Measurements from ENCODE around the gene IL23R. TPM values are rescaled to one million over a fixed set of nuclear protein-coding genes. Genes with fewer than 3 reads are reported as not detected.

IL23R gene
- total RNA-seq, 2 donors from 2014 or later, result 1.2 to 1.3 TPM

DNA sequence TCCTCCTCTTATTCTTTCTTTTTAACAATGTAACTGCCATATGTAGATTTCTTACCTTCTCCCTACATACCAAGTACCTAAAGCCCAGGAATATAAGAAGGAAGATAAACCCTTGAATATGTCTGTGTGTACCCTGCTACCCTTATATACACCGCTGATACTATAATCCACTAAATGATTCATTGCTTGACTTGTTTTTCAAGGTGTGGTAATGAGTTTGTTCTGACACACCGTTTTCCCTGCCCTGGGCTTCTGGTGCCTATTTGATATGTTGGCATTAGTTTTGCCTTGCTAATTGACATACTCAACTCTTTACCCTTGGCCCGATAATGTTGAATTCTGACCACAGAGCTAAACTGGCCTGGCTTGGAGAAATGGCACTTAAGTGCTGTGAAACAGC lies 64.3 kb downstream of the IL23R start:
- intact Hi-C loops (cut with DNase I), result no loop called here
- DNase-seq, result no peak

DNA sequence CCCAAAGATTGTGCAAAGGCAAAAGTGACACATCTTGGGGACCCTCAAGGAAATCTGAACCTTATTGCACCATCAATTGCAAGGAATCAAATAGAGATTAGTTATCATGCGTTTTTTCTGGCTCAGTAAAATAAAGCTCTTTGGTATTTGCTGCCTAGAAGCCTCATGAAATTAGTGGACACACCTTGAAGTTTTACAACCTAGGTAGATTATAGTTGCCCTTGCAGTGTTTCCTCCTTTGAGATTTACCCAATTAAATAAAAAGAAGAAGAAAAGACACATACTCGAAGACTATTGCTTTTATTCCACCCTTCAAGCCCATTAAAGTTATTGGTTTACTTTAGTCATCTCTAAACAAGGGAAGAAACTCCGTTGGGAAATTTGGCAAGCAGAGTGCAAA lies 70.0 kb downstream of the IL23R start:
- TF ChIP-seq, protein P1, sequence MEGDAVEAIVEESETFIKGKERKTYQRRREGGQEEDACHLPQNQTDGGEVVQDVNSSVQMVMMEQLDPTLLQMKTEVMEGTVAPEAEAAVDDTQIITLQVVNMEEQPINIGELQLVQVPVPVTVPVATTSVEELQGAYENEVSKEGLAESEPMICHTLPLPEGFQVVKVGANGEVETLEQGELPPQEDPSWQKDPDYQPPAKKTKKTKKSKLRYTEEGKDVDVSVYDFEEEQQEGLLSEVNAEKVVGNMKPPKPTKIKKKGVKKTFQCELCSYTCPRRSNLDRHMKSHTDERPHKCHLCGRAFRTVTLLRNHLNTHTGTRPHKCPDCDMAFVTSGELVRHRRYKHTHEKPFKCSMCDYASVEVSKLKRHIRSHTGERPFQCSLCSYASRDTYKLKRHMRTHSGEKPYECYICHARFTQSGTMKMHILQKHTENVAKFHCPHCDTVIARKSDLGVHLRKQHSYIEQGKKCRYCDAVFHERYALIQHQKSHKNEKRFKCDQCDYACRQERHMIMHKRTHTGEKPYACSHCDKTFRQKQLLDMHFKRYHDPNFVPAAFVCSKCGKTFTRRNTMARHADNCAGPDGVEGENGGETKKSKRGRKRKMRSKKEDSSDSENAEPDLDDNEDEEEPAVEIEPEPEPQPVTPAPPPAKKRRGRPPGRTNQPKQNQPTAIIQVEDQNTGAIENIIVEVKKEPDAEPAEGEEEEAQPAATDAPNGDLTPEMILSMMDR (IDR thresholded peaks at IDR 0.05), result no peak
- H3K36me3 ChIP-seq, result no peaks in the 10 kb centered on the region
- no peak for DNase-seq
- no peaks in the 10 kb centered on the region for H3K4me1 ChIP-seq
- no peaks in the 10 kb centered on the region for H3K9me3 ChIP-seq
- no peak overlapping the region for H3K4me3 ChIP-seq
- no peaks in the 10 kb centered on the region for H3K27me3 ChIP-seq
- no peak overlapping the region for H3K9ac ChIP-seq (ENCODE audit: low read depth in 2 of 2, low read length in 2 of 2)
- intact Hi-C loops (cut with DNase I), result no loop called here
- H3K27ac ChIP-seq, result no peak overlapping the region

More for the DNA sequence above, 64.3 kb downstream of the IL23R start:
- TF ChIP-seq, protein P1 (IDR thresholded peaks at IDR 0.05), result no peak
- Histone ChIP-seq H3K4me1 (no peaks in the 10 kb centered on the region), H3K27ac (no peak overlapping the region), H3K36me3 (no peaks in the 10 kb centered on the region), H3K4me3 (no peak overlapping the region), H3K27me3 (no peaks in the 10 kb centered on the region), H3K9me3 (no peaks in the 10 kb centered on the region), H3K9ac (ENCODE audit: low read depth in 2 of 2, low read length in 2 of 2) (no peak overlapping the region)

DNA sequence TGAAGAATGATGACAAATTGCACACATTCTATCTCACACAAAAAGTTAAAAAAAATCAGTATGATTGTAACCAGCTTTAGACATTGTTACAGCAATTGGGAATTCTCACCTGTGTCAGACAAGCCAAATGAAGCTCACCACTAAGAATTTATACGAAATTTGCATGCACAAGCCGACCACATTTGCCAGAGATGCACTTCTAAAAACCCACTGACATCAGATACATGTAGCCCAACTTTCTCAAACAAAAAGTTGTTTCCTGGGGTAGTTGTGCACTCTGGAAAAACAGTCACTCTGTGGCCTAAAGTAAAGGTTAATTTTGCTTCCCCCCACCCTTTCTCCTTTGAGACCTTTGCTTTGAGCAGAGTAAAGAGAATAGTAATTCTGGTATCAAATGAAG lies 73.5 kb downstream of the IL23R start:
- H3K4me1 ChIP-seq, result no peaks in the 10 kb centered on the region
- no peaks in the 10 kb centered on the region for H3K27me3 ChIP-seq
- H3K27ac ChIP-seq, result no peak overlapping the region
- TF ChIP-seq, protein P1 (IDR thresholded peaks at IDR 0.05), result no peak
- H3K4me3 ChIP-seq, result no peak overlapping the region
- H3K9me3 ChIP-seq, result no peaks in the 10 kb centered on the region
- H3K36me3 ChIP-seq, result no peaks in the 10 kb centered on the region
- no peak overlapping the region for H3K9ac ChIP-seq (ENCODE audit: low read depth in 2 of 2, low read length in 2 of 2)
- no peak for DNase-seq
- intact Hi-C loops (cut with DNase I), result no loop called here

DNA sequence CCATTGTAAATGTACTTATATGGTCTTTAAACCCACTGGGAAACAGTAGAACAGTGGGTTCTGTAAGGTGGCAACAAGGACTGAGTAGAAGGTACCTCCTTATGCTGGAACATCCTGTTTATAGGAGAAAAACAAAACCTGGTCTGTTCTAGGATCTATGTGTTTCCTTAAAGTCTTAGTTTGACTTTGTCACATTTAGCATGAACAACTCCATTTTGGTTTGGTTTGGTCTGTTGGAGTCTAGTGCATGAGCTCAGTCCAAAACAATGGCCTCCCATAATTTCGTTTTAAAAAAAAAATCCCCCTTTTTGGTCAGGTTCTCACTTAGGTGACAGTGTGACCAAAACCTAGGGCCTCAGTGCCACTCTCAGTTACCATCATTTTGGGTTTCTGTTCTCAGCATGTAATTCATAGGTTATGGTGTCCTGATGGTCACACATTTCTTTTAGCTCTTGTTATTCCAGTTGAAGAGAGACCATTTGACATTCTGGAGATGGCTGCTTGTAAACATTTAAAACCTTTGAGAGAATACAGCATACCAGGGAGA lies 75.0 kb downstream of the IL23R start:
- no peaks in the 10 kb centered on the region for H3K4me1 ChIP-seq
- no peak overlapping the region for H3K4me3 ChIP-seq
- no peaks in the 10 kb centered on the region for H3K36me3 ChIP-seq
- TF ChIP-seq, protein P1 (IDR thresholded peaks at IDR 0.05), result no peak
- H3K27ac ChIP-seq, result no peak overlapping the region
- DNase-seq, result no peak
- no peaks in the 10 kb centered on the region for H3K9me3 ChIP-seq
- H3K9ac ChIP-seq (ENCODE audit: low read depth in 2 of 2, low read length in 2 of 2), result no peak overlapping the region
- intact Hi-C loops (cut with DNase I), result no loop called here
- no peaks in the 10 kb centered on the region for H3K27me3 ChIP-seq

DNA sequence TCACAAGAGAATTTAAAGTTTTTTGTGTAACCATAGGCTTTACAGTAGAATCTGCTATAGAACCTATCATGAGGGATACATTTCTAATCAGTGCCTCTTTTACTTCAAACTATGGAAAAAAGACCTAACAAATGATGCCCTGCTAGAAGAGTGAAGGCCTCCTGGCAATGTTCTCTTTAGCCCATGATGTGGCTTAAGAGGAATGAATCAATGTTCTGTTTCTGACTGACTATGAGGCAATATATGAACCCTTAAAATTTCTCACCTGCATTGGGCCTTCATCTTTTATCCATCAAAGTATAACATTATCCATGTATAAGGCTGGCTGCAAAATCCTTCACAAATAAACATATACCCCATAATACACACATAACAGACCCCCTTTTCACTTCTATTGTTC lies 75.8 kb downstream of the IL23R start:
- Histone ChIP-seq H3K27ac (no peak overlapping the region), H3K4me3 (no peak overlapping the region), H3K36me3 (no peaks in the 10 kb centered on the region), H3K9me3 (no peaks in the 10 kb centered on the region), H3K4me1 (no peaks in the 10 kb centered on the region), H3K9ac (ENCODE audit: low read depth in 2 of 2, low read length in 2 of 2) (no peak overlapping the region), H3K27me3 (no peaks in the 10 kb centered on the region)
- no peak for DNase-seq
- TF ChIP-seq, protein P1 (IDR thresholded peaks at IDR 0.05), result no peak
- intact Hi-C loops (cut with DNase I), result no loop called here

Data from colonic mucosa (tissue), 4 donors.